T-helper 17 cell (primary cell): Measurements from ENCODE around the gene LGALS7B. TPM values are rescaled to one million over a fixed set of nuclear protein-coding genes. Genes with fewer than 3 reads are reported as not detected.
A peak's percentile ranks its signal among the peaks of the same experiment; 100 is the strongest.
"Not testable (repeated sequence)": the region's sequence is repeated elsewhere in the genome, so short reads cannot be mapped to it uniquely, and the experiment has no call there.

Source experiments
- ATAC-seq: fragments of 150-1000 bp; cut with Tn5 transposase; 2 replicates; pipeline ENCODE4 v1.10.0; 2021; ENCODE audit warnings: mild to moderate bottlenecking, moderate library complexity
- DNase-seq, 3 donors: peaks; one replicate each; pipeline versions ENCODE4 v3.0.0 to v3.0.0-alpha.2; 2020 to 2021
- H3K9me3 ChIP-seq: one replicate; pipeline ENCODE4 v1.7.0; 2013; ENCODE audit warnings: low read length, mild to moderate bottlenecking; ENCODE audit not compliant: control insufficient read depth, poor library complexity, severe bottlenecking
- H3K27ac Mint-ChIP-seq: one replicate; pipeline ENCODE4 v1.8.0; 2022; ENCODE audit warnings: mild to moderate bottlenecking, moderate library complexity, mixed read lengths
- H3K27me3 Mint-ChIP-seq: one replicate; pipeline ENCODE4 v1.8.0; 2022; ENCODE audit warnings: mixed read lengths
- H3K36me3 Mint-ChIP-seq: one replicate; pipeline ENCODE4 v1.8.0; 2022; ENCODE audit warnings: low read depth, mixed read lengths
- H3K4me1 Mint-ChIP-seq: one replicate; pipeline ENCODE4 v1.8.0; 2022; ENCODE audit warnings: mild to moderate bottlenecking, mixed read lengths
- H3K4me3 Mint-ChIP-seq: one replicate; pipeline ENCODE4 v1.8.0; 2022; ENCODE audit warnings: mild to moderate bottlenecking, moderate library complexity, mixed read lengths
- total RNA-seq, 4 donors: library from RNA in 2 of 4; stranded (reverse) in 2 of 4; gene quantifications; one replicate each; pipeline ENCODE4 v1.2.3 and lab custom pipeline; 2022 to 2026

Gene LGALS7B
- total RNA-seq (not detected), total RNA-seq (lab: John Stamatoyannopoulos, UW) (0 reads per million in 2 donors)

- H3K27ac Mint-ChIP-seq, result no peak within 1 kb of the TSS
- no peaks in the 10 kb centered on the region for H3K36me3 Mint-ChIP-seq
- no peak for ATAC-seq
- H3K4me1 Mint-ChIP-seq, result peaks cover 2% of the 10 kb centered on the region
- H3K27me3 Mint-ChIP-seq, result no peaks in the 10 kb centered on the region
- no peaks in the 10 kb centered on the region for H3K9me3 ChIP-seq
- H3K4me3 Mint-ChIP-seq, result no peak within 1 kb of the TSS
- DNase-seq, result no peak
Observed at GRCh38 chr19:38788478-38789243, at the start of gene LGALS7B. Gene LGALS7B, plus strand, starts transcription at chr19:38789200. Its CDS starts 27 bp downstream, at chr19:38789227.

DNA sequence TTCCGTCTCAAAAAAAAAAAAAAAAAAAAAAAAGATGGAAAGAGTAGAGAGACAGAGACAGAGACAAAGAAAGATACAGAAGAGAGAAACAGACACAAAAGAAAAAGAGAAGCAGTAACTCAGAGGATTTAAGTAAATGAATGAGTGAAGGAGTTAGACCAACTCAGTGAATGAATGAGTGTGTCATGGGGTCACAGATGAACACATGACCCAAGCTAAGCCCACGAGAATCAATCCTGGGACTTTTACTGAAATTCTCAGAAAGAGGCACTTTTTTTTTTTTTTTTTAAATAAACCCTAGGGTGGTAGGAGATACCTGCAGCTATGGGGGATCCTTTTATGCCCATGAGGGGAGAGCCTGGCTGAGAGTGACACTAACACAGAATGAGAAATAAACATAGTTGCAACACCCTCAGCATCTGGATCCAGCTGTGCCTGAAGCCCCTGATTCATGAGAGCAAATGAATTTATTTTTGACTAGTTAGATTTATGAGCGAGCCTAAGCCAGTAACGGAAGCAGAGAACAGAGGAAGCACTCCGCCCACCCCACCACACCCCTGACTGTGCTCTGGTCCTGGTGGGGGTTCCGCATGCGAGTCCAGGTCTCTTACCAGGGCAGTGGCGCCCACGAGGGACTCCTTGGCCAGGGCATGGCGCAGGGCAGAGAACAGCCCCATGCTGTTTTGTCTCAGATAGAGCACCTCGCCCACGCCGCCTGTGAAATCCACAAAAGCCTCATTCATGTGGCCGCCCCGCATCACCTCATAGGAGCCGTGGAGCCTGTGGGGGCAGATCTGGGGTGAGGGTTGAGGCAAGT, 49.4 kb upstream of the LGALS7B start:
- no peaks in the 10 kb centered on the region for H3K9me3 ChIP-seq
- Mint-ChIP-seq H3K27ac (peak overlapping the region; percentile 79), H3K4me1 (peaks cover 30% of the 10 kb centered on the region), H3K27me3 (no peaks in the 10 kb centered on the region), H3K4me3 (peak overlapping the region; percentile 25), H3K36me3 (peaks cover 3% of the 10 kb centered on the region)
- DNase-seq, result no peak
- ATAC-seq, result peak; percentile 18

GRCh38 chr19:38740257-38740592, 48.8 kb upstream of the LGALS7B start:
- ATAC-seq (no peak), DNase-seq (no peak)
- no peaks in the 10 kb centered on the region for H3K9me3 ChIP-seq
- peaks cover 27% of the 10 kb centered on the region for H3K4me1 Mint-ChIP-seq
- peaks cover 3% of the 10 kb centered on the region for H3K36me3 Mint-ChIP-seq
- no peaks in the 10 kb centered on the region for H3K27me3 Mint-ChIP-seq
- no peak overlapping the region for H3K27ac Mint-ChIP-seq
- no peak overlapping the region for H3K4me3 Mint-ChIP-seq

- Mint-ChIP-seq H3K36me3 (peaks cover 3% of the 10 kb centered on the region), H3K27me3 (no peaks in the 10 kb centered on the region), H3K27ac (no peak overlapping the region), H3K4me3 (no peak overlapping the region), H3K4me1 (peaks cover 28% of the 10 kb centered on the region)
- DNase-seq, result no peak
- ATAC-seq, result no peak
- H3K9me3 ChIP-seq, result no peaks in the 10 kb centered on the region
Observed at GRCh38 chr19:38740932-38741331, 48.1 kb upstream of the LGALS7B start.

DNA sequence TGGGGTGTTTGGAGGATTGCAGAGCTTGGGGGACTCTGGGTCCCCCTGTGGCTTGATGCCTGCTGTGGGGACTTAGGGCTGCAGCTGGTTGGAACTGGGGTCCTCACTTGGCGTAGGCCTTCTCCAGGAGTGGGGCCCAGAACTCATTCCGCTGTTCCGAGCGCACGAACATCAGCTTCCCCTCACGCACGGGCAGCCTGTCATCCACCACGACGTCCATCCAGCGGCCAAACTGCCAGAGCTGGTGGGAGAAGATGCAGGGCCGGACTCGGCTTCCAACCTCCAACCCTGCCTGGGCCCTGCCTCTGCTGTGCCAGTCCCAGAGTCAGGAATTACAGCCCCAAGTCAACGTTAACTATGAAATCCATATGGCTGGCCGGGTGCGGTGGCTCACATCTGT, 47.3 kb upstream of the LGALS7B start:
- Mint-ChIP-seq H3K4me1 (peaks cover 24% of the 10 kb centered on the region), H3K4me3 (no peak overlapping the region), H3K27ac (no peak overlapping the region), H3K36me3 (peaks cover 3% of the 10 kb centered on the region), H3K27me3 (no peaks in the 10 kb centered on the region)
- no peaks in the 10 kb centered on the region for H3K9me3 ChIP-seq
- no peak for ATAC-seq
- DNase-seq, result no peak

DNA sequence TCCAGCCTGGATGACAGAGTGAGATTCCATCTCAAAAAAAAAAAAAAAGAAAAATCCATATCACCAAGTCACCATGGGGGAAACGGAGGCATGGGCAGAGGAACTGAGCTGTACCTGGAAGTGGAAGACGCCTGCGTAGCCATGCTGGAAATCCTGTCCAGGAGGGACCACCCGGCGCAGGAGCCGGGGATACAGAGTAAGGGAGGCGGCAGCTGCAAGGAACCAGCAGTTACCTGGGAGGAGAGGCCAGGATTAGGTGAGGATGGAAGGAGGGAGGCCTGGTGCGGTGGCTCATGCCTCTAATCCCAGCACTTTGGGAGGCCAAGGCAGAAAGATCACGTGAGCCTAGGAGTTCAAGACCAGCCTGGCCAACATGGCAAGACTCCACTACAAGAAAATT, 46.7 kb upstream of the LGALS7B start:
- H3K9me3 ChIP-seq, result no peaks in the 10 kb centered on the region
- H3K27me3 Mint-ChIP-seq, result no peaks in the 10 kb centered on the region
- H3K36me3 Mint-ChIP-seq, result peaks cover 3% of the 10 kb centered on the region
- ATAC-seq (no peak), DNase-seq (no peak)
- H3K4me1 Mint-ChIP-seq, result peaks cover 23% of the 10 kb centered on the region
- H3K4me3 Mint-ChIP-seq, result no peak overlapping the region
- peak overlapping the region; percentile 47 for H3K27ac Mint-ChIP-seq

DNA sequence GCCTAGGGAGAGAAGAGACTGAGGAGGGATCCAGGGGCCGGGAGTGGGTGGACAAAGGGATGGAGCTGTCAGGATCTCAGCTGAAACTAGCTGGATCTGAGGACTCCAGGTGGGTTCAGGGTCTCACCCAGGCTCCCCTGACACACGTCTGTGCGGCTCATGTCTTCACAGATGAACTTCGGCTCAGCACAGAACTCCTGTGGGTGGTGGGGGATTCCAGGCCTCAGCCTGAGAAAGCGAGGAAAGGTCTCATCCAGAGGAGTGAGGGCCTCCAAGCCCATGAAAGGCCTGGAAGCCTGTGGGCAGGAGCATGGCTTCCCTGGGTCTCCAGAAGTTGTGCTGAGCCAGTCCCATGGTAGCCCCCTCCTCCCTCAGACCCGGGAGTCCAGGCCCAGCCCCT, 46.1 kb upstream of the LGALS7B start:
- Mint-ChIP-seq H3K4me1 (peaks cover 19% of the 10 kb centered on the region), H3K27ac (peak overlapping the region; percentile 47)
- ATAC-seq, result no peak

DNA sequence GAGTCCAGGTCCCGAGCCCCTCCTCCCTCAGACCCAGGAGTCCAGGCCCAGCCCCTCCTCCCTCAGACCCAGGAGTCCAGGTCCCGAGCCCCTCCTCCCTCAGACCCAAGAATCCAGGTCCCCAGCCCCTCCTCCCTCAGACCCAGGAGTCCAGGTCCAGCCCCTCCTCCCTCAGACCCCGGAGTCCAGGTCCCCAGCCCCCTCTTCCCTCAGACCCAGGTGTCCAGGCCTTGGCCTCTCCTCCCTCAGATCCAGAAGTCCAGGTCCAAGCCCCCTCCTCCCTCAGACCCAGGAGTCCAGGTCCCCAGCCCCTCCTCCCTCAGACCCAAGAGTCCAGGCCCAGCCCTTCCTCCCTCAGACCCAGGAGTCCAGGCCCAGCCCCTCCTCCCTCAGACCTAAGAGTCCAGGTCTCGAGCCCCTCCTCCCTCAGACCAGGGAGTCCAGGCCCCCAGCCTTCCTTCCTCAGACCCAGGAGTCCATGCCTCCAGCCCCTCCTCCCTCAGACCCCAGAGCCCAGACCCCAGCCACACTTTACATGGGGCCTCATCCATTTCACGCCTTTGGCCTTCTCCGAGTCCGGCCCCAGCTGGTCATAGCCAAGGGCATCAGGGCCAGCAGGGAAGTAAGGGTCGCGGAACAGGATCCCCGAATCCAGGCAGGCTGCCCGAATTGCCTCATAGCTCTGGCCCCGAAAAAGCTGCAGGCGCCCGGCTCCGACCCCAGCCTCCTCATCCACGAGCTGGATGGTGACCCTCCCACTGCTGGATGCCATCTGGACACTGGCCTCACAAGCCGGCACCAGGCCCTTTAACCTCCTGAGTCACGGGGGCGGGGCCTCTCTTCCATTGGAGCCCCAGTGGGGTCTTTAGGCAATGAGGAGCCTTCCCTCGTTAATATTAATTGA, 45.4 kb upstream of the LGALS7B start:
- Mint-ChIP-seq H3K4me1 (peaks cover 14% of the 10 kb centered on the region), H3K27me3 (no peaks in the 10 kb centered on the region), H3K4me3 (no peak overlapping the region), H3K36me3 (no peaks in the 10 kb centered on the region), H3K27ac (no peak overlapping the region)
- H3K9me3 ChIP-seq, result no peaks in the 10 kb centered on the region
- ATAC-seq (no peak), DNase-seq (no peak)

More for the DNA sequence above, 46.1 kb upstream of the LGALS7B start:
- DNase-seq, result no peak
- Mint-ChIP-seq H3K36me3 (peaks cover under 1% of the 10 kb centered on the region), H3K4me3 (no peak overlapping the region), H3K27me3 (no peaks in the 10 kb centered on the region)
- H3K9me3 ChIP-seq, result no peaks in the 10 kb centered on the region

GRCh38 chr19:38744298-38744681, 44.7 kb upstream of the LGALS7B start, which contains the start of gene CAPN12:
Gene CAPN12, minus strand, starts transcription at chr19:38744474. Its CDS starts 309 bp downstream, at chr19:38744165.
- no peak within 1 kb of the TSS for H3K27ac Mint-ChIP-seq
- H3K4me1 Mint-ChIP-seq, result peaks cover 9% of the 10 kb centered on the region
- H3K27me3 Mint-ChIP-seq, result no peaks in the 10 kb centered on the region
- ATAC-seq, result no peak
- no peaks in the 10 kb centered on the region for H3K9me3 ChIP-seq
- H3K4me3 Mint-ChIP-seq, result no peak within 1 kb of the TSS
- no peak for DNase-seq
- H3K36me3 Mint-ChIP-seq, result no peaks in the 10 kb centered on the region

GRCh38 chr19:38744874-38745273, 44.1 kb upstream of the LGALS7B start:
- no peak for DNase-seq
- H3K9me3 ChIP-seq, result no peaks in the 10 kb centered on the region
- Mint-ChIP-seq H3K4me3 (no peak overlapping the region), H3K4me1 (peaks cover 7% of the 10 kb centered on the region), H3K27me3 (no peaks in the 10 kb centered on the region), H3K36me3 (no peaks in the 10 kb centered on the region), H3K27ac (no peak overlapping the region)
- no peak for ATAC-seq

GRCh38 chr19:38745316-38745715, 43.7 kb upstream of the LGALS7B start:
- no peaks in the 10 kb centered on the region for H3K9me3 ChIP-seq
- no peak overlapping the region for H3K4me3 Mint-ChIP-seq
- H3K27ac Mint-ChIP-seq, result no peak overlapping the region
- peaks cover 1% of the 10 kb centered on the region for H3K27me3 Mint-ChIP-seq
- H3K36me3 Mint-ChIP-seq, result no peaks in the 10 kb centered on the region
- peaks cover 7% of the 10 kb centered on the region for H3K4me1 Mint-ChIP-seq
- ATAC-seq (no peak), DNase-seq (no peak)

DNA sequence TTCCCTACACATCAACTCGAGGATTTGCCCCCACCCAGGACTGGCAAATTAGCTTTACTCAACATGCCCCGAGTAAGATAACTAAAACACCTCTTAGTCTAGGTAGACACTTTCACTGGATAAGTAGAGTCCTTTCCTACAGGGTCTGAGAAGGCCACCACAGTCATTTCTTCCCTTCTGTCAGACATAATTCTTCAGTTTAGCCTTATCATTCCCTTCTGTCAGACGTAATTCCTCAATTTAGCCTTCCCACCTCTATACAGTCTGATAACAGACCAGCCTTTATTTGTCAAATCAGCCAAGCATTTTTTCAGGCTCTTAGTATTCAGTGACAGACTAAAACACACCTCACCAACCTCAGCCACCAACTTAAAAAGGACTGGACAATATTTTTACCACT, 35.2 kb upstream of the LGALS7B start:
- not testable (repeated sequence) for H3K4me1 Mint-ChIP-seq, H3K4me3 Mint-ChIP-seq, H3K36me3 Mint-ChIP-seq, ATAC-seq, H3K27ac Mint-ChIP-seq, H3K9me3 ChIP-seq, DNase-seq, H3K27me3 Mint-ChIP-seq

GRCh38 chr19:38754196-38754595, 34.8 kb upstream of the LGALS7B start:
- not testable (repeated sequence) for H3K36me3 Mint-ChIP-seq, DNase-seq, H3K9me3 ChIP-seq, H3K4me1 Mint-ChIP-seq, ATAC-seq, H3K4me3 Mint-ChIP-seq, H3K27ac Mint-ChIP-seq, H3K27me3 Mint-ChIP-seq
